Body of pancreas (tissue), 4 donors: Measurements from ENCODE around the gene AGAP1. TPM values are rescaled to one million over a fixed set of nuclear protein-coding genes. Genes with fewer than 3 reads are reported as not detected.
A peak's percentile ranks its signal among the peaks of the same experiment; 100 is the strongest.

ENCODE experiments used
- ATAC-seq: fragments of 150-250 bp; one replicate; pipeline ENCODE4 v1.9.1; 2016
- DNase-seq, 4 donors: peaks; one replicate each; pipeline ENCODE4 v3.0.0-alpha.2; 2019
- H3K27ac ChIP-seq, 4 donors: fragments of 200-600 bp; sonication (generic); 1 replicate in 3 of 4; 2 replicates in 1 of 4; pipeline versions ENCODE4 v1.5.1 to v1.6.1; 2016 to 2019; ENCODE audit warnings: mild to moderate bottlenecking in 1 of 4, mixed read lengths in 1 of 4, moderate library complexity in 1 of 4
- H3K27me3 ChIP-seq, 2 donors: fragments of 200-600 bp; sonication (generic); one replicate each; pipeline ENCODE4 v1.6.0; 2016; ENCODE audit warnings: mild to moderate bottlenecking in 1 of 2
- H3K36me3 ChIP-seq, 2 donors: fragments of 200-600 bp; sonication (generic); replicated peaks in 1 of 2; 2 replicates each; pipeline ENCODE4 v1.5.1; 2016; ENCODE audit warnings: low read depth in 2 of 2; ENCODE audit not compliant: insufficient read depth in 1 of 2
- H3K4me1 ChIP-seq: fragments of 200-600 bp; sonication (generic); one replicate; pipeline ENCODE4 v1.6.0; 2016
- H3K4me3 ChIP-seq, 2 donors: fragments of 200-600 bp; sonication (generic); 1 replicate in 1 of 2; 2 replicates in 1 of 2; pipeline ENCODE4 v1.5.1; 2016 to 2019
- H3K9me3 ChIP-seq, 3 donors: fragments of 200-600 bp; sonication (generic); 1 replicate in 2 of 3; 2 replicates in 1 of 3; pipeline ENCODE4 v1.5.1; 2016
- POLR2A ChIP-seq, 3 donors: fragments of 450-650 bp; IDR thresholded peaks; one replicate each; pipeline ENCODE4 v1.6.1; 2016; ENCODE audit warnings: antibody characterized with exemption in 3 of 3, mild to moderate bottlenecking in 2 of 3
- WGBS, 2 donors: methylation state at CpG; one replicate each; pipeline ENCODE4 v1.1.5; 2017; 5-methylcytosine and 5-hydroxymethylcytosine counted together
- intact Hi-C: fragments of 100-400 bp; cut with DNase I; formaldehyde crosslinking; loops from one replicate; pipeline ENCODE4 v1.15.1; 2023
- total RNA-seq, 2 donors: library from RNA; depleted of rRNA; stranded (reverse); fragments of >200 nt; gene quantifications; one replicate each; pipeline ENCODE4 v1.1.0, GENCODE V29; 2016
- TF ChIP-seq, protein P1 (sequence below), 7 experiments: fragments of 450-650 bp in 4 of 7; fragments of 200-600 bp in 3 of 7; sonication (generic) in 3 of 7; IDR thresholded peaks; one replicate each; pipeline ENCODE4 v1.5.1; 2016 to 2019; ENCODE audit warnings: antibody characterized with exemption in 7 of 7

AGAP1 gene
- total RNA-seq, 2 donors from 2014 or later = 21.3 to 32.6 TPM

DNA sequence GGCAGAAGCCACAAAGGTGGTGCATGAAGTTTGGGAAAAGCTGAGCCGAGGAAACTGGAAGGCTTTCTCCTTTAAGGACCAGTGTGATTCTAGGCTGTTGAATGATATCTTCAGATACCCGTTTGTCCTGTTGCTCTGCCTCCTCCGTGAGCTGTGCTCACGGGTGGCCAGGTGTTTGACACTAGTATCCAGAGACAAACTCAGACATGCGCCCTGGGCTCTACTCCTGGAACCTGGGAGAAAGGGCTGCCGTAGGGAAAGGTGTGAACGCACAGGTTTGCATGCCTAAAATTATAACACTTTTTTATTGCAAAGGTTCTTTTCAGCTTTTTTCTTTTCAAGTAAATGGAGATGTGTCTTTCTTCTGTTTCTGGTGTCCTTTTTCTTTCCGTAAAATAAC lies 81.6 kb downstream of the AGAP1 start:
- Histone ChIP-seq H3K27ac (no peak overlapping the region), H3K27me3 (no peaks in the 10 kb centered on the region), H3K9me3 (no peaks in the 10 kb centered on the region), H3K4me3 (no peak overlapping the region), H3K36me3 (no peaks in the 10 kb centered on the region), H3K4me1 (peaks cover 19% of the 10 kb centered on the region)
- TF ChIP-seq, protein P1, sequence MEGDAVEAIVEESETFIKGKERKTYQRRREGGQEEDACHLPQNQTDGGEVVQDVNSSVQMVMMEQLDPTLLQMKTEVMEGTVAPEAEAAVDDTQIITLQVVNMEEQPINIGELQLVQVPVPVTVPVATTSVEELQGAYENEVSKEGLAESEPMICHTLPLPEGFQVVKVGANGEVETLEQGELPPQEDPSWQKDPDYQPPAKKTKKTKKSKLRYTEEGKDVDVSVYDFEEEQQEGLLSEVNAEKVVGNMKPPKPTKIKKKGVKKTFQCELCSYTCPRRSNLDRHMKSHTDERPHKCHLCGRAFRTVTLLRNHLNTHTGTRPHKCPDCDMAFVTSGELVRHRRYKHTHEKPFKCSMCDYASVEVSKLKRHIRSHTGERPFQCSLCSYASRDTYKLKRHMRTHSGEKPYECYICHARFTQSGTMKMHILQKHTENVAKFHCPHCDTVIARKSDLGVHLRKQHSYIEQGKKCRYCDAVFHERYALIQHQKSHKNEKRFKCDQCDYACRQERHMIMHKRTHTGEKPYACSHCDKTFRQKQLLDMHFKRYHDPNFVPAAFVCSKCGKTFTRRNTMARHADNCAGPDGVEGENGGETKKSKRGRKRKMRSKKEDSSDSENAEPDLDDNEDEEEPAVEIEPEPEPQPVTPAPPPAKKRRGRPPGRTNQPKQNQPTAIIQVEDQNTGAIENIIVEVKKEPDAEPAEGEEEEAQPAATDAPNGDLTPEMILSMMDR (IDR thresholded peaks at IDR 0.05) = no peak
- no peak for TF ChIP-seq POLR2A (IDR thresholded peaks at IDR 0.05)
- WGBS, 2 donors = 71 to 75% methylated on average over 8 of the region's 8 CpGs
- ATAC-seq = no peak
- no peak for DNase-seq
- intact Hi-C loops = no loop called here

GRCh38 chr2:235575904-235576303 lies 82.1 kb downstream of the AGAP1 start:
- Histone ChIP-seq H3K4me3 (no peak overlapping the region), H3K4me1 (peaks cover 19% of the 10 kb centered on the region), H3K27me3 (no peaks in the 10 kb centered on the region), H3K36me3 (no peaks in the 10 kb centered on the region), H3K27ac (no peak overlapping the region), H3K9me3 (no peaks in the 10 kb centered on the region)
- DNase-seq (no peak), ATAC-seq (no peak)
- intact Hi-C loops = no loop called here
- TF ChIP-seq, protein P1 (IDR thresholded peaks at IDR 0.05) = no peak
- TF ChIP-seq POLR2A (IDR thresholded peaks at IDR 0.05) = no peak
- 78% methylated on average over 6 to 8 of the region's 8 CpGs for WGBS, 2 donors

GRCh38 chr2:235576337-235576910 lies 82.6 kb downstream of the AGAP1 start:
- Histone ChIP-seq H3K4me3 (no peak overlapping the region), H3K36me3 (no peaks in the 10 kb centered on the region), H3K27ac (no peak overlapping the region), H3K4me1 (peaks cover 19% of the 10 kb centered on the region), H3K9me3 (no peaks in the 10 kb centered on the region), H3K27me3 (no peaks in the 10 kb centered on the region)
- intact Hi-C loops = no loop called here
- no peak for DNase-seq
- no peak for ATAC-seq
- WGBS, 2 donors = 89 to 97% methylated on average over 11 of the region's 11 CpGs
- no peak for TF ChIP-seq POLR2A (IDR thresholded peaks at IDR 0.05)
- TF ChIP-seq, protein P1 (IDR thresholded peaks at IDR 0.05) = no peak

- DNase-seq = peak in 3 of 4 donors; percentile 28 to 35 (median 32)
- no peak overlapping the region for H3K4me3 ChIP-seq
- H3K27me3 ChIP-seq = no peaks in the 10 kb centered on the region
- no peak for TF ChIP-seq POLR2A (IDR thresholded peaks at IDR 0.05)
- TF ChIP-seq, protein P1 (IDR thresholded peaks at IDR 0.05) = no peak
- H3K4me1 ChIP-seq = peaks cover 25% of the 10 kb centered on the region
- peak overlapping the region in 3 of 4 donors; percentile 27 to 55 (median 45) for H3K27ac ChIP-seq
- peak; percentile 63 for ATAC-seq
- 61 to 62% methylated on average over 16 to 28 of the region's 28 CpGs for WGBS, 2 donors
- no peaks in the 10 kb centered on the region for H3K36me3 ChIP-seq
- intact Hi-C loops = no loop called here
- no peaks in the 10 kb centered on the region for H3K9me3 ChIP-seq
These were observed 83.8 kb downstream of the AGAP1 start for GRCh38 chr2:235577404-235578330.
